ENCODE results near the gene CEP89.

The CEP89 gene

DNA sequence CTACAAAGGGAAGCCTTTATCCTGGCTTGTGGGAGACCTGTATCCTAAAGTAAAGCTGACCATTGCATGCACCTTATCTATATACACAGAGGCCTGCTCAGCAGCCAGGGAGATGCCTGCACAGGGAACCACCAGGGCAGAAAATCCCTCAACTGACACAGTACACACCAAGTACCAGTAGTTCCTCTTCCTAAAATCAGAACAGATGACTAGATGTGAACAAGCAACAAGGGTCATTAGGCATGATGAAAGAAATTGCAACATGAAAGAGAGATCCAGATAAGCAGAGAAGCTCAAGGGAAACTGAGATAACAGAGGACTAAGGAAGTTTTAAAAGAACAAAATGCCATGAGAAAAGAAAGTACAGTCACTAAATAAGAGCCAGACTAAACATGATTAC, 62.5 kb downstream of the CEP89 start:
- TF ChIP-seq CTCF (IDR thresholded peaks at IDR 0.05; ENCODE audit: control insufficient read depth, extremely low read depth, insufficient read depth) = no peak
- H3K4me3 ChIP-seq (ENCODE audit: low read depth, low read length) = no peak overlapping the region
- DNase-seq (ENCODE audit: low read depth) = no peak

DNA sequence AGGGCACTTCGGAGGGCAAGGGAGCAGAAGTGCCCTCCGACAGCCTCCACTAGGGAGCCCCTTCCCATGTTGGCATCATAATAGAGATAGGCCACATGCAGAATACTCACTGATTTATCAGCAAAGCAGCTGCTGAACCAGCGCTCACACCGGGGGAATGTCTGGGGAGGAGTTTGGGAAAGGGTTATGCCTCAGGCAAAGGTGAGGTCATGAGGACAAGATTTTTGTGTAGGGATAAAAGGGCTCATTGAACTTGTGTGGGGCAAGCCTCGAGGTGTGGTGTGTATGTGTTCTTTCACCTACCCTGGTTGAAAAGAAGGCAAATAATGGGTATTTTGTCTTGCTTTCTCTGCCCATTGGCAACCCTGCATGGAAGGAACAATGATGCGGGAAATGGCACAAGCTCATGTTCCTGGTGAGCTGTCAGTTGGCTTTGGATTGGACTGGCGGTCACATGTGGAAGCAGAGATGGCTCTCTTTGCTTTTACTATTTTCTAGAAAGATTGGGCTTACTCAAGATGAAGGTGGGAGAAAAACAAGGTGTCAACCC, 63.0 kb downstream of the CEP89 start:
- no peak for TF ChIP-seq CTCF (IDR thresholded peaks at IDR 0.05; ENCODE audit: control insufficient read depth, extremely low read depth, insufficient read depth)
- H3K4me3 ChIP-seq (ENCODE audit: low read depth, low read length) = no peak overlapping the region
- DNase-seq (ENCODE audit: low read depth) = no peak

DNA sequence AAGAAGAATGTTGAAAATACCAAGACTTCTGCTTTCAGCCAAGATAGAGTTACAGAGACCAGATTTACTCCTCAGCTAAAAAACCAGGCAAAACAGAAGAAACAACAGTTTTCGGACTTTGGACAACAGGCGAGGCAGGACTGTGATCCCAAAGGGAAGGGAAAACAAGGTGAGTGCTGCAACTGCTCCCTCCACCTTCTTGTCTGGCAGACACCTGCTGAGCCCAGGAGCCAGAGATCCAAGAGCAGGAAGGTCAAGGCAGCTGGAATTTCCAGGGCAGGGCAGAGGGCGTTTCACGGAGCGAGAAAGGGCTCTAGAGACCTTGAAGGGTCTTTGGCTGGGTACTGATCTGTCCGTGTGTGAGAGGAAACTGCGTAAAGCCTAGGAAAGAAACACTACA, 69.3 kb downstream of the CEP89 start:
- H3K4me3 ChIP-seq (ENCODE audit: low read depth, low read length) = no peak overlapping the region
- DNase-seq (ENCODE audit: low read depth) = no peak
- no peak for TF ChIP-seq CTCF (IDR thresholded peaks at IDR 0.05; ENCODE audit: control insufficient read depth, extremely low read depth, insufficient read depth)

GRCh38 chr19:32901504-32902161, 70.1 kb downstream of the CEP89 start:
- no peak for TF ChIP-seq CTCF (IDR thresholded peaks at IDR 0.05; ENCODE audit: control insufficient read depth, extremely low read depth, insufficient read depth)
- no peak overlapping the region for H3K4me3 ChIP-seq (ENCODE audit: low read depth, low read length)
- DNase-seq (ENCODE audit: low read depth) = no peak

- no peak for TF ChIP-seq CTCF (IDR thresholded peaks at IDR 0.05; ENCODE audit: control insufficient read depth, extremely low read depth, insufficient read depth)
- no peak overlapping the region for H3K4me3 ChIP-seq (ENCODE audit: low read depth, low read length)
- DNase-seq (ENCODE audit: low read depth) = no peak
These were observed 75.1 kb downstream of the CEP89 start for GRCh38 chr19:32896516-32897214.

- no peak for TF ChIP-seq CTCF (IDR thresholded peaks at IDR 0.05; ENCODE audit: control insufficient read depth, extremely low read depth, insufficient read depth)
- H3K4me3 ChIP-seq (ENCODE audit: low read depth, low read length) = no peak overlapping the region
- DNase-seq (ENCODE audit: low read depth) = no peak
These were observed 76.4 kb downstream of the CEP89 start for GRCh38 chr19:32895384-32895783.
